NCI-H1694 (cell line): Measurements from ENCODE around the gene SPRED2.

Source experiments
- DNase-seq: peaks from one replicate; lab custom pipeline; 2025; lab: John Stamatoyannopoulos, UW

SPRED2 gene

GRCh38 chr2:65432227-65433190 is at the start of gene SPRED2:
SPRED2 (minus strand) TSS chr2:65432599; CDS start chr2:65431987, 612 bp downstream.
- peak; percentile 93 for DNase-seq

GRCh38 chr2:65481961-65482360 is 49.6 kb upstream of the SPRED2 start:
- DNase-seq = no peak

- DNase-seq = no peak
These were observed 47.1 kb upstream of the SPRED2 start for GRCh38 chr2:65479524-65479923.

- no peak for DNase-seq
These were observed 46.2 kb upstream of the SPRED2 start for GRCh38 chr2:65478498-65479135.

- DNase-seq = no peak
These were observed 45.2 kb upstream of the SPRED2 start for GRCh38 chr2:65477590-65477989.

- no peak for DNase-seq
These were observed 44.4 kb upstream of the SPRED2 start for GRCh38 chr2:65476778-65477177.

GRCh38 chr2:65475000-65475399 is 42.6 kb upstream of the SPRED2 start:
- DNase-seq = no peak

- no peak for DNase-seq
These were observed 40.6 kb upstream of the SPRED2 start for GRCh38 chr2:65473045-65473444.

- DNase-seq = no peak
These were observed 39.0 kb upstream of the SPRED2 start for GRCh38 chr2:65471409-65471808.

GRCh38 chr2:65466551-65466950 is 34.2 kb upstream of the SPRED2 start:
- no peak for DNase-seq

GRCh38 chr2:65465857-65466256 is 33.5 kb upstream of the SPRED2 start:
- no peak for DNase-seq

GRCh38 chr2:65465124-65465523 is 32.7 kb upstream of the SPRED2 start:
- no peak for DNase-seq

- DNase-seq = no peak
These were observed 32.2 kb upstream of the SPRED2 start for GRCh38 chr2:65464604-65465003.

- no peak for DNase-seq
These were observed 26.6 kb upstream of the SPRED2 start for GRCh38 chr2:65458999-65459398.

GRCh38 chr2:65456886-65457285 is 24.5 kb upstream of the SPRED2 start:
- DNase-seq = no peak

- DNase-seq = no peak
These were observed 23.7 kb upstream of the SPRED2 start for GRCh38 chr2:65456064-65456463.

- DNase-seq = no peak
These were observed 21.5 kb upstream of the SPRED2 start for GRCh38 chr2:65453916-65454315.

GRCh38 chr2:65452150-65452895 is 19.9 kb upstream of the SPRED2 start:
- no peak for DNase-seq

GRCh38 chr2:65450810-65451209 is 18.4 kb upstream of the SPRED2 start:
- DNase-seq = no peak

GRCh38 chr2:65450393-65450792 is 18.0 kb upstream of the SPRED2 start:
- no peak for DNase-seq

GRCh38 chr2:65443509-65444186 is 11.2 kb upstream of the SPRED2 start:
- no peak for DNase-seq

GRCh38 chr2:65442420-65443020 is 10.1 kb upstream of the SPRED2 start:
- no peak for DNase-seq
